ENCODE results near the gene IFIT2.
A peak's percentile ranks its signal among the peaks of the same experiment; 100 is the strongest.
"Not testable (repeated sequence)": the region's sequence is repeated elsewhere in the genome, so short reads cannot be mapped to it uniquely, and the experiment has no call there.

The IFIT2 gene

GRCh38 chr10:89308736-89309135 is 6.9 kb downstream of the IFIT2 start:
- DNase-seq: no peak

DNA sequence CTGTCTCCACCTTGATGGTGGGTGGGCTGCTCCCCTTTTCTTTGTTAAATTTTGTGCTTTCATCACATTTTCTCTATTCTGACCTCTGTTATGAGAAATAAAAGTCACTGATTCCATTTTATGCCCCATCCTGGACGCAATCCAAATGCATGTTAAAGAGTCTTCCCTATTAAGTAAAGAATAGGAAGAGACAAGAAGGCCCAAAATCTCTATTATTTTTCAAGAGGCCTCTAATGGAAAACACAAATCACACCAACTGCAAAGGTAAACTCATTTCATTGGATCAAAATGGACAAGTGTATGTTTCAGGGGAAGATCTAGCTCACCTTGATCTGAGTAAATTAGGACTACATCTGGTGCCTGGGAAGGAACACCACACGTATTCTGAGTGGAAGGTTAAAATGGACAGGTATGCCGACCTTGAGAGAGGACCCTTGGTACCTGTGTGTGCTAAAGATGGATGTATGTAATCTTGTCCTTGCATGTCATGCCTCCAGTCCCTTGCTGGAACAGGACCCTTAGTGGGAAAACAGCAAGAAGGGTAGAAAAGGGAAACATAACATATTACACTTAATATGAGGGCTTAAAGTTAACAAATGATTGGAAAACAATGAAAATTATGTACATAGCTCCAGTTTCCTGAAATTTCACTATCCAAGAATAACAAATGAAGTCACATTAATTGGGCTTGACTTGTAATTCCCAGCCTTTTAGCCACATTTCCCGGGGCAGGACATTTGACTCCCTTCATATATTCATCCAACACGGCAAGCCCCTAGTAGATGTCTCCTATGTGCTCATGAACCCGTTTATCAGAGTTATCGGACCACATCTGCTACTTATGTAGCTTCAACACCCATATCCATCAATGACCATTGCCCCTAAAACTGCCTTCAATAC is 7.6 kb downstream of the IFIT2 start:
- no peak for DNase-seq

DNA sequence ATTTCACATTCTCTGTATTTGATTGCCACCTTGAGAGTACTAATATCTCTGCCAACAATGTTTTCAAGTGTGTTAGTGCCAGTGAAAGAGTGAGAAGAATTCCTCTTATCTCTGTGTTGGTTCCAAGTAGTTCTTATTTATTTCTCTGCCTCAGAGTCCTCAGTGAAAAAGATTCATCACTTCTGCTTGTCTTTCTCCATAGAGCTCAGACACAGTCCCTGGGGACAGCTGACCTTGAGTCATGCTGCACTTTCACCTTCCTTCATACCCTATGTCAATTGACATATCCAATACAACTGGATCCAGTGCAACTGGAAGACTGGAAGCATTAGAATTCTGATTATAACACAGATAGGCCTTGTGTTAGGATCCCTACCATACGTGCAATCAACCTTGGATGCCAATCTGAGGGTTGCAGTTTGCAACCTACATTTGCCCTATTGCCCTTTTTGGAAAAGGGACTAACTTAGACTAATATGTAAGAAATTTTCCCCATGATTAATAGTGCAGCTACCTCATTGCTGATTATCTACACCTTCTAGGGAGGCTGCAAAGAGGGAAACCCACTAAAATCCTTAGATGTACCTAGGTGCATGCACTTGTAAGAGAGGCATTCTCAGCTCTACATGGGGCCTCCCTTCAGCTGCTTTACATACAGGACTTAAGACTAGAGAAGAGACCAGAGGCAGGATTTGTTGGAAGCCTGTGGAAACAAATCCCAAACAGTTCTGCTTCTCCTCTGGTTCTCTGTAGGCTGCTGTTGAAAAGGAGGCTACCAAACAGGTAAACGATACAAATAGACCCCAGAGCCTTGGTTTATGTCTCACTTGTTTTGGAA is 8.4 kb downstream of the IFIT2 start:
- DNase-seq: no peak

DNA sequence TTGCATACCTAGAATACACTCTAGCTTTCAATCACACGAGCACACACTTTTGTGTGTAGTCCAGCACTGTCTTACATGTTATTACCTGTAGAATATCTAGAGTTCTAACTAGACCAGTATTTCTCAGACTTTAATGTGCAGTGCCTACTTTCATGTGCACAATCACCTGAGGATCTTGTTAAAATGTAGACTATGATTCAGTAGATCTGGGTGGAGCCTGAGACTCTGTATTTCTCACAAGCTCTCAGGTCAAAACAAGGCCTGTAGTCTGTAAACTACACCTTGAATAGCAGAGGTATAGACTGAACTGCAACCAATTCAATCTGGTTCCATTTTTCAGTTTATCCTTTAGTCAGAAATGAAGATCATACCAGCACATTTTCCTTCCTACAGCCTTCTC is 11.1 kb downstream of the IFIT2 start:
- no peak for DNase-seq

- peak in 1 of 2 donors; percentile 94 for DNase-seq
Measured at GRCh38 chr10:89314676-89315075, 12.8 kb downstream of the IFIT2 start.

- not testable (repeated sequence) for DNase-seq
Measured at GRCh38 chr10:89318047-89318446, 16.2 kb downstream of the IFIT2 start.

GRCh38 chr10:89325081-89325480 is 23.2 kb downstream of the IFIT2 start:
- DNase-seq: not testable (repeated sequence)

DNA sequence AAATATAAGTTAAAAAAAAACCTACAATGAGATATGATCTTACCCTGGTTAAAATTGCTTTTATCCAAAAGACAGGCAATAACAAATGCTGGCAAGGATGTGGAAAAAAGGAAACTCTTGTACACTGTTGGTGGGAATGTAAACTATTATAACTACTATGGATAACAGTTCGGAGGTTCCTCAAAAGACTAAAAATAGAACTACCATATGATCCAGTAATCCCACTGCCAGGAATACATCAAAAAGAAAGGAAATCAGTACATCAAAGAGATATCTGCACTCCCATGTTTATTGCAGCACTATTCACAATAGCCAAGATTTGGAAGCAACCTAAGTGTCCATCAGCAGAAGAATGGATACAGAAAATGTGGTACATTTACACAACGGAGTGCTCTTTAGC is 24.0 kb downstream of the IFIT2 start:
- not testable (repeated sequence) for DNase-seq

DNA sequence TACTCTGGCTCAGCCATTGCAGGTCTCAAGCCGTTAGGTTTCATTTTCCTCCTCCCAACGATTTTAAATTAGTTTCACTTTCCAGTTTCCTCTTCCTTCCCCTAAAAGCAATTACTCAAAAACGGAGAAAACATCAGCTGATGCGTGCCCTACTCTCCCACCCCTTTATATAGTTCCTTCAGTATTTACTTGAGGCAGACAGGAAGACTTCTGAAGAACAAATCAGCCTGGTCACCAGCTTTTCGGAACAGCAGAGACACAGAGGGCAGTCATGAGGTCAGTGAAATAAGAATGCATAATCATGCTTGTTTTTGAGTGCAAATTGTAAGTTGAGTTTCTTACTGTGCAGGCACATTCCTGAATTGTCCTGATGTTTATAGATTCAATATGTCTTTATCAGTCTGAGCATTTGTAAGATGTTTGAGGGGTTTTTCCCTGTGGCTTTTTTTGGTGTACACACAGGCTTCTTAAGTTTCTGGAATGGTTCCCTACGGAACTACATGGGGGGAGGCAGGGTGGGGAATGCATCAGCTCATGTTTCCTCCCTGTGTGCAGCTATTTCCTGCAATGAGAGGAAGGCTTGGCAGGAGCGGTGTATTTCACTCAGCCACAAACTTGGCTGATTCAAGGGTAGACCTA is 26.1 kb downstream of the IFIT2 start, which contains the start of gene IFIT3:
Gene IFIT3 (plus strand): TSS at position 195 of the 639 bp plus-strand sequence. CDS start 77 bp downstream, at position 272.
- peak; percentile 69 to 88 for DNase-seq

DNA sequence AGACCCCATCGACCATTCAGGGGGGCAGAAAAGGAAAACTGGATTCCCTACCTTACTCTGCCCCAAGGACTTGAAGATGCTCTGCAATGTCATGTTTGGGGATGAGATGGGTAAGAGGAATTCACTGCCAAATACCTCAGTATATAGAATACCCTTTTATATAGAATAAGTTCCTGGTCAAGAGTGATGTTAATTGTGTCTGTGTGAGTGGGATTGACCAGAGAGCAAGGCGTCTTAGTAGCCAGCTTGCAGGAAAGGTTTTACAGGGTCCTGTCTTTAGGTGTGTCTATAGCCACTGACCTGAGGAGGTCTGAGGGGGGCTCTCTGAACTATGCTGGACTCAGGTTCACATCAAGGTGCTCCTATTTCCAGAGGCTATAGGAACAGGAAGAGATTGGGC is 27.3 kb downstream of the IFIT2 start:
- no peak for DNase-seq

GRCh38 chr10:89330014-89330413 is 28.2 kb downstream of the IFIT2 start:
- not testable (repeated sequence) for DNase-seq

GRCh38 chr10:89330537-89331212 is 28.8 kb downstream of the IFIT2 start:
- DNase-seq: no peak

DNA sequence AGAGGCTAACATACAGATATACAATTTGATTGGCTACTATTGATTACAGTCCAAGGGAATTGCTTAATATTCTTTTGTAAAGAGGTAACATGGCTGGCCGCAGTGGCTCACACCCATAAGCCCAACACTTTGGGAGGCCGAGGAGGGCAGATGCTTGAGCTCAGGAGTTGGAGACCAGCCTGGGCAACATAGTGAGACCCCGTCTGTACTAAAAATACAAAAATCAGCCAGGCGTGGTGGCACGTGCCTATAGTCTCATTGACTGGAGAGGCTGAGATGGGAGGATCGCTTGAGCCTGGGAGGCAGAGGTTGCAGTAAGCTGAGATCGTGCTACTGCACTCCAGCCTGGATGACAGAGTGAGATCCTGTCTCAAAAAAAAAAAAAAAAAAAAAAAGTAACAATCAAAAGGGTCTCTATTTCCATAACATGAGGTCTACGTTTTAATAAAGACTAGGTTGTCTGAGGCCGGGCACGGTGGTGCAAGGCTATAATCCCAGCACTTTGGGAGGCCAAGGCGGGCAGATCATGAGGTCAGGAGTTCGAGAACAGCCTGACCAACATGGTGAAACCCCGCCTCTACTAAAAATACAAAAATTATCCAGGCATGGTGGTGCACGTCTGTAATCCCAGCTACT is 29.8 kb downstream of the IFIT2 start:
- not testable (repeated sequence) for DNase-seq

- peak in 1 of 2 donors; percentile 59 for DNase-seq
Measured at GRCh38 chr10:89332123-89332633, 30.3 kb downstream of the IFIT2 start.

GRCh38 chr10:89335226-89335625 is 33.4 kb downstream of the IFIT2 start:
- DNase-seq: no peak

GRCh38 chr10:89336241-89336640 is 34.4 kb downstream of the IFIT2 start:
- DNase-seq: no peak

- no peak for DNase-seq
Measured at GRCh38 chr10:89337484-89337883, 35.6 kb downstream of the IFIT2 start.

- DNase-seq: no peak
Measured at GRCh38 chr10:89338713-89339112, 36.9 kb downstream of the IFIT2 start.

- DNase-seq: no peak
Measured at GRCh38 chr10:89339875-89340274, 38.0 kb downstream of the IFIT2 start.

DNA sequence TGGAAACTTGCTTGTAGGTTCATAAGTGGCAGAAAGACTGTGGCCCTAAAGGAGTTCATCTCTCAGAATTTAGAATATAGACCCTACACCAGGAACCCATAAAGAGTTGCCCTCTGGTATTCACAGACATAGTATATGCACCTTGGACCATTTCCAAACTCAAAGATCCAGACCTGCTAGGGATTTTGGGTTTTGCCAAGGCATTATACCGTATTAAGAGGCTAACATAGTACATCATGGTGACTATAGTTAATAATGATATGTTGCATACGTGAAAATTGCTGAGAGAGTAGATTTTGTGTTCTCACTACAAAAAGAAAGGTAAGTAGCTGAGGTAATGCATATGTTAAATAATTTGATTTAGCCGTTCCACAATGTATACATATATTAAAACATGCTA is 39.8 kb downstream of the IFIT2 start:
- no peak for DNase-seq

GRCh38 chr10:89342206-89342958 is 40.5 kb downstream of the IFIT2 start:
- DNase-seq: peak; percentile 87 to 97
